ENCODE measurements around the gene OR2AE1. TPM values are rescaled to one million over a fixed set of nuclear protein-coding genes. Genes with fewer than 3 reads are reported as not detected.

The OR2AE1 gene
- total RNA-seq = not detected

DNA sequence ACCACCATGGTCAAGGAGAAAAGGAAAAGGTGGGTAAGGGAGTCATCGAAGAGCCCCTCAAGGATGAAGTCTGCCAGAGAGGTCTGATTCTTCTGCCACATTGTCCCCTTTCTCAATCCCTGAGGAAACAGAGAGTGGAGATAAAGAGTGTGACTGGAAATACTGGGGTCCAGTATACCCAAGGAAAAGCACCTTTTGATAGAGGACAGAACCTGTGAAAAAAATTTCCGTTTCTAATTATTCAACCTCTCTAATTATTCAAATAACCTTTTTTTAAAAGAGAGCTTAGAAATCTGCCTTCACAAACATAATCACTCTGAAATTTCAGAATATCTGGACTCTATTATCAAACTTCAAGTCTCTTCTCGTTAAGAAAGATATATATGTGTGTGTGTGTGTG lies at the start of gene OR2AE1:
Gene OR2AE1, minus strand, starts transcription at position 101 of the 400 bp plus-strand sequence. Its CDS starts 0 bp downstream, at position 101.
- WGBS = 85% methylated on average over 3 of the region's 3 CpGs
- TF ChIP-seq POLR2A (IDR thresholded peaks at IDR 0.05) = no peak
- TF ChIP-seq, protein P1, sequence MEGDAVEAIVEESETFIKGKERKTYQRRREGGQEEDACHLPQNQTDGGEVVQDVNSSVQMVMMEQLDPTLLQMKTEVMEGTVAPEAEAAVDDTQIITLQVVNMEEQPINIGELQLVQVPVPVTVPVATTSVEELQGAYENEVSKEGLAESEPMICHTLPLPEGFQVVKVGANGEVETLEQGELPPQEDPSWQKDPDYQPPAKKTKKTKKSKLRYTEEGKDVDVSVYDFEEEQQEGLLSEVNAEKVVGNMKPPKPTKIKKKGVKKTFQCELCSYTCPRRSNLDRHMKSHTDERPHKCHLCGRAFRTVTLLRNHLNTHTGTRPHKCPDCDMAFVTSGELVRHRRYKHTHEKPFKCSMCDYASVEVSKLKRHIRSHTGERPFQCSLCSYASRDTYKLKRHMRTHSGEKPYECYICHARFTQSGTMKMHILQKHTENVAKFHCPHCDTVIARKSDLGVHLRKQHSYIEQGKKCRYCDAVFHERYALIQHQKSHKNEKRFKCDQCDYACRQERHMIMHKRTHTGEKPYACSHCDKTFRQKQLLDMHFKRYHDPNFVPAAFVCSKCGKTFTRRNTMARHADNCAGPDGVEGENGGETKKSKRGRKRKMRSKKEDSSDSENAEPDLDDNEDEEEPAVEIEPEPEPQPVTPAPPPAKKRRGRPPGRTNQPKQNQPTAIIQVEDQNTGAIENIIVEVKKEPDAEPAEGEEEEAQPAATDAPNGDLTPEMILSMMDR (IDR thresholded peaks at IDR 0.05) = no peak
- TF ChIP-seq POLR2AphosphoS5 (IDR thresholded peaks at IDR 0.05) = no peak
- Histone ChIP-seq H3K4me1 (replicated peaks) (no peaks in the 10 kb centered on the region), H3K9me3 (no peaks in the 10 kb centered on the region), H3K36me3 (no peaks in the 10 kb centered on the region), H3K27ac (no peak within 1 kb of the TSS), H3K27me3 (replicated peaks; ENCODE audit: insufficient read depth) (no peaks in the 10 kb centered on the region), H3K4me3 (no peak within 1 kb of the TSS)
- intact Hi-C loops (cut with DNase I) = no loop called here
- no peak for DNase-seq (ENCODE audit: low spot score)

- Histone ChIP-seq H3K4me1 (replicated peaks) (peaks cover 6% of the 10 kb centered on the region), H3K9me3 (no peaks in the 10 kb centered on the region), H3K27ac (no peak overlapping the region), H3K36me3 (no peaks in the 10 kb centered on the region), H3K27me3 (replicated peaks; ENCODE audit: insufficient read depth) (no peaks in the 10 kb centered on the region), H3K4me3 (no peak overlapping the region)
- intact Hi-C loops (cut with DNase I) = loop anchor here (10.0 kb wide), 1 partner anchor 312 kb away; the partner anchor contains the start of gene ZSCAN25
- no peak for DNase-seq (ENCODE audit: low spot score)
- TF ChIP-seq, protein P1 (IDR thresholded peaks at IDR 0.05) = no peak
- TF ChIP-seq POLR2A (IDR thresholded peaks at IDR 0.05) (no peak), POLR2AphosphoS5 (IDR thresholded peaks at IDR 0.05) (no peak)
These were observed 49.5 kb upstream of the OR2AE1 start for GRCh38 chr7:99926321-99926720.

- Histone ChIP-seq H3K27me3 (replicated peaks; ENCODE audit: insufficient read depth) (no peaks in the 10 kb centered on the region), H3K4me3 (no peak overlapping the region), H3K27ac (no peak overlapping the region), H3K36me3 (no peaks in the 10 kb centered on the region), H3K9me3 (no peaks in the 10 kb centered on the region), H3K4me1 (replicated peaks) (no peaks in the 10 kb centered on the region)
- WGBS = 93% methylated on average over 3 of the region's 3 CpGs
- intact Hi-C loops (cut with DNase I) = loop anchor here (10.0 kb wide), 1 partner anchor 308 kb away; the partner anchor contains the start of gene ZSCAN25
- TF ChIP-seq POLR2AphosphoS5 (IDR thresholded peaks at IDR 0.05) = no peak
- TF ChIP-seq, protein P1 (IDR thresholded peaks at IDR 0.05) = no peak
- TF ChIP-seq POLR2A (IDR thresholded peaks at IDR 0.05) = no peak
- DNase-seq (ENCODE audit: low spot score) = no peak
These were observed 46.4 kb upstream of the OR2AE1 start for GRCh38 chr7:99923200-99923599.

- Histone ChIP-seq H3K27ac (peak overlapping the region; percentile 91 to 92), H3K4me3 (peak overlapping the region; percentile 71 to 89), H3K36me3 (no peaks in the 10 kb centered on the region), H3K27me3 (replicated peaks; ENCODE audit: insufficient read depth) (no peaks in the 10 kb centered on the region), H3K9me3 (no peaks in the 10 kb centered on the region), H3K4me1 (replicated peaks) (no peaks in the 10 kb centered on the region)
- intact Hi-C loops (cut with DNase I) = loop anchor here (10.0 kb wide), 1 partner anchor 305 kb away; the partner anchor contains the start of gene ZSCAN25
- 51% methylated on average over 3 of the region's 3 CpGs for WGBS
- TF ChIP-seq POLR2AphosphoS5 (IDR thresholded peaks at IDR 0.05) (no peak), POLR2A (IDR thresholded peaks at IDR 0.05) (no peak)
- TF ChIP-seq, protein P1 (IDR thresholded peaks at IDR 0.05) = no peak
- no peak for DNase-seq (ENCODE audit: low spot score)
These were observed 43.3 kb upstream of the OR2AE1 start for GRCh38 chr7:99920149-99920548.

DNA sequence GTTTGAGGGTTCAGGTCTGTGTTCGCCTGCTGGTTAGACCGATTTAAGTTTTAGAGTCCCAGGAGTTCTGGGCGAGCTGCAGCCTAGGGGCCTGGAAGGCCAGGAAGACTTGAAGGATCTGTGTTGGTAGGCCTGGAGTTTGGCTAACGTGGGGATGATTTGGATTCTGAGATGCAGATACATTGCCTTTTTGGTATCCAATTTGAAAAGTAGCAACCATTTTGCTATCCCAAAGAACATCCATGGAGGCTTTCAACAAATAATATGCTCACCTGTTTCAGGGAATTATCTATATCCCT lies 42.9 kb upstream of the OR2AE1 start:
- Histone ChIP-seq H3K27ac (peak overlapping the region; percentile 91 to 92), H3K36me3 (no peaks in the 10 kb centered on the region), H3K4me1 (replicated peaks) (no peaks in the 10 kb centered on the region), H3K27me3 (replicated peaks; ENCODE audit: insufficient read depth) (no peaks in the 10 kb centered on the region), H3K9me3 (no peaks in the 10 kb centered on the region), H3K4me3 (peak overlapping the region; percentile 71 to 89)
- no peak for DNase-seq (ENCODE audit: low spot score)
- intact Hi-C loops (cut with DNase I) = loop anchor here (10.0 kb wide), 2 partner anchors 305 to 365 kb away; partner anchors contain the start of genes FAM200A, ZNF655 and ZSCAN25
- TF ChIP-seq POLR2A (IDR thresholded peaks at IDR 0.05) = no peak
- TF ChIP-seq, protein P1 (IDR thresholded peaks at IDR 0.05) = peak in 1 of 4 experiments; percentile 5
- no peak for TF ChIP-seq POLR2AphosphoS5 (IDR thresholded peaks at IDR 0.05)
- 45% methylated on average over 4 of the region's 4 CpGs for WGBS
